Neural progenitor cell (in vitro differentiated cells): ENCODE data around the gene GUCA2B. TPM values are rescaled to one million over a fixed set of nuclear protein-coding genes. Genes with fewer than 3 reads are reported as not detected.

Source experiments
- DNase-seq: peaks from one replicate; pipeline ENCODE4 v3.0.0-alpha.2; 2016; ENCODE audit warnings: low spot score
- H2AFZ ChIP-seq: fragments of 200-600 bp; sonication (generic); replicated peaks from 2 replicates; pipeline ENCODE4 v1.6.1; 2016; ENCODE audit warnings: antibody characterized with exemption
- H3F3A ChIP-seq: fragments of 200-600 bp; sonication (generic); 2 replicates; pipeline ENCODE4 v1.6.1; 2016; ENCODE audit warnings: antibody characterized with exemption, low read depth
- H3K27ac ChIP-seq: fragments of 200-600 bp; sonication (generic); 2 replicates; pipeline ENCODE4 v1.5.1; 2016; ENCODE audit warnings: mild to moderate bottlenecking
- H3K27me3 ChIP-seq: fragments of 200-600 bp; sonication (generic); 2 replicates; pipeline ENCODE4 v1.6.1; 2016; ENCODE audit warnings: mild to moderate bottlenecking, moderate library complexity
- H3K36me3 ChIP-seq: fragments of 200-600 bp; sonication (generic); 2 replicates; pipeline ENCODE4 v1.5.1; 2016
- H3K4me1 ChIP-seq: fragments of 200-600 bp; sonication (generic); 2 replicates; pipeline ENCODE4 v1.6.1; 2016; ENCODE audit warnings: mixed run types
- H3K4me2 ChIP-seq: fragments of 200-600 bp; sonication (generic); 2 replicates; pipeline ENCODE4 v1.6.1; 2016
- H3K4me3 ChIP-seq: fragments of 200-600 bp; sonication (generic); 2 replicates; pipeline ENCODE4 v1.5.1; 2016
- H3K79me2 ChIP-seq: fragments of 200-600 bp; sonication (generic); 2 replicates; pipeline ENCODE4 v1.6.1; 2016; ENCODE audit warnings: low read depth
- H3K9ac ChIP-seq: fragments of 200-600 bp; sonication (generic); 2 replicates; pipeline ENCODE4 v1.6.1; 2016
- H3K9me3 ChIP-seq: fragments of 200-600 bp; sonication (generic); 2 replicates; pipeline ENCODE4 v1.5.1; 2016; ENCODE audit warnings: low read depth
- H4K20me1 ChIP-seq: fragments of 200-600 bp; sonication (generic); 2 replicates; pipeline ENCODE4 v1.6.1; 2016; ENCODE audit warnings: low read depth
- H3K27ac Mint-ChIP-seq: 3 replicates; pipeline ENCODE4 v1.8.0; 2021; ENCODE audit warnings: mixed read lengths
- H3K27me3 Mint-ChIP-seq: 2 replicates; pipeline ENCODE4 v1.8.0; 2022; ENCODE audit warnings: low read depth, mild to moderate bottlenecking, inconsistent platforms, moderate library complexity, mixed read lengths; ENCODE audit not compliant: insufficient read depth
- H3K36me3 Mint-ChIP-seq: 3 replicates; pipeline ENCODE4 v1.8.0; 2021; ENCODE audit warnings: mixed read lengths
- H3K4me1 Mint-ChIP-seq: 3 replicates; pipeline ENCODE4 v1.8.0; 2021; ENCODE audit warnings: mixed read lengths
- H3K4me3 Mint-ChIP-seq: 3 replicates; pipeline ENCODE4 v1.8.0; 2021; ENCODE audit warnings: mild to moderate bottlenecking, moderate library complexity, mixed read lengths
- H3K9me3 Mint-ChIP-seq: 3 replicates; pipeline ENCODE4 v1.8.0; 2020; ENCODE audit warnings: mixed read lengths
- EZH2 ChIP-seq: fragments of 200-600 bp; sonication (generic); IDR thresholded peaks from 2 replicates; pipeline ENCODE4 v1.6.1; 2017; ENCODE audit warnings: antibody characterized with exemption, mild to moderate bottlenecking, moderate library complexity
- EZH2phosphoT487 ChIP-seq: fragments of 200-600 bp; sonication (generic); IDR thresholded peaks from 2 replicates; pipeline ENCODE4 v1.6.1; 2017; ENCODE audit warnings: antibody characterized with exemption
- total RNA-seq: library from RNA; depleted of rRNA; stranded (reverse); fragments of >200 nt; gene quantifications from 2 replicates; pipeline ENCODE4 v1.2.3, GENCODE V29; 2015; ENCODE audit warnings: low replicate concordance
- TF ChIP-seq, protein P1 (sequence below): fragments of 200-600 bp; sonication (generic); IDR thresholded peaks from 2 replicates; pipeline ENCODE4 v1.5.1; 2017; ENCODE audit warnings: antibody characterized with exemption, mild to moderate bottlenecking

Gene GUCA2B
- total RNA-seq, 1 donor from 2014 or later: not detected

GRCh38 chr1:42135426-42135825, 17.8 kb upstream of the GUCA2B start:
- H3K36me3 ChIP-seq: no peaks in the 10 kb centered on the region
- no peak overlapping the region for H3K27ac Mint-ChIP-seq
- TF ChIP-seq EZH2phosphoT487 (no peak), EZH2 (no peak)
- TF ChIP-seq, protein P1, sequence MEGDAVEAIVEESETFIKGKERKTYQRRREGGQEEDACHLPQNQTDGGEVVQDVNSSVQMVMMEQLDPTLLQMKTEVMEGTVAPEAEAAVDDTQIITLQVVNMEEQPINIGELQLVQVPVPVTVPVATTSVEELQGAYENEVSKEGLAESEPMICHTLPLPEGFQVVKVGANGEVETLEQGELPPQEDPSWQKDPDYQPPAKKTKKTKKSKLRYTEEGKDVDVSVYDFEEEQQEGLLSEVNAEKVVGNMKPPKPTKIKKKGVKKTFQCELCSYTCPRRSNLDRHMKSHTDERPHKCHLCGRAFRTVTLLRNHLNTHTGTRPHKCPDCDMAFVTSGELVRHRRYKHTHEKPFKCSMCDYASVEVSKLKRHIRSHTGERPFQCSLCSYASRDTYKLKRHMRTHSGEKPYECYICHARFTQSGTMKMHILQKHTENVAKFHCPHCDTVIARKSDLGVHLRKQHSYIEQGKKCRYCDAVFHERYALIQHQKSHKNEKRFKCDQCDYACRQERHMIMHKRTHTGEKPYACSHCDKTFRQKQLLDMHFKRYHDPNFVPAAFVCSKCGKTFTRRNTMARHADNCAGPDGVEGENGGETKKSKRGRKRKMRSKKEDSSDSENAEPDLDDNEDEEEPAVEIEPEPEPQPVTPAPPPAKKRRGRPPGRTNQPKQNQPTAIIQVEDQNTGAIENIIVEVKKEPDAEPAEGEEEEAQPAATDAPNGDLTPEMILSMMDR: no peak
- no peaks in the 10 kb centered on the region for H3F3A ChIP-seq
- H3K36me3 Mint-ChIP-seq: no peaks in the 10 kb centered on the region
- no peaks in the 10 kb centered on the region for H3K9me3 ChIP-seq
- H3K79me2 ChIP-seq: no peaks in the 10 kb centered on the region
- H3K27ac ChIP-seq: no peak overlapping the region
- H3K27me3 ChIP-seq: no peaks in the 10 kb centered on the region
- no peak for DNase-seq
- H3K27me3 Mint-ChIP-seq: peaks cover 6% of the 10 kb centered on the region
- no peak overlapping the region for H2AFZ ChIP-seq
- H3K9me3 Mint-ChIP-seq: peaks cover 2% of the 10 kb centered on the region
- no peak overlapping the region for H3K4me3 ChIP-seq
- H3K4me1 Mint-ChIP-seq: peaks cover 25% of the 10 kb centered on the region
- no peak overlapping the region for H3K4me3 Mint-ChIP-seq
- H4K20me1 ChIP-seq: no peaks in the 10 kb centered on the region
- H3K4me1 ChIP-seq: peaks cover 9% of the 10 kb centered on the region
- no peak overlapping the region for H3K9ac ChIP-seq
- no peak overlapping the region for H3K4me2 ChIP-seq

GRCh38 chr1:42136466-42136865, 16.7 kb upstream of the GUCA2B start:
- Histone ChIP-seq H3K9me3 (no peaks in the 10 kb centered on the region), H3K4me1 (peaks cover 9% of the 10 kb centered on the region), H3K9ac (no peak overlapping the region), H3K27me3 (no peaks in the 10 kb centered on the region), H3K27ac (no peak overlapping the region), H2AFZ (no peak overlapping the region), H4K20me1 (no peaks in the 10 kb centered on the region), H3K4me2 (no peak overlapping the region), H3K79me2 (no peaks in the 10 kb centered on the region), H3K4me3 (no peak overlapping the region), H3K36me3 (no peaks in the 10 kb centered on the region), H3F3A (no peaks in the 10 kb centered on the region)
- Mint-ChIP-seq H3K4me1 (peaks cover 25% of the 10 kb centered on the region), H3K9me3 (peaks cover 2% of the 10 kb centered on the region), H3K27ac (no peak overlapping the region), H3K27me3 (peaks cover 6% of the 10 kb centered on the region), H3K4me3 (no peak overlapping the region), H3K36me3 (no peaks in the 10 kb centered on the region)
- no peak for DNase-seq
- TF ChIP-seq EZH2phosphoT487 (no peak), EZH2 (no peak)
- TF ChIP-seq, protein P1: no peak

GRCh38 chr1:42137766-42138165, 15.4 kb upstream of the GUCA2B start:
- H2AFZ ChIP-seq: no peak overlapping the region
- H3K27me3 ChIP-seq: no peaks in the 10 kb centered on the region
- H3K36me3 ChIP-seq: no peaks in the 10 kb centered on the region
- no peaks in the 10 kb centered on the region for H3K79me2 ChIP-seq
- H3K4me3 Mint-ChIP-seq: no peak overlapping the region
- no peak overlapping the region for H3K27ac Mint-ChIP-seq
- H3K9ac ChIP-seq: no peak overlapping the region
- H3K4me1 Mint-ChIP-seq: peaks cover 25% of the 10 kb centered on the region
- H3K9me3 ChIP-seq: no peaks in the 10 kb centered on the region
- H4K20me1 ChIP-seq: no peaks in the 10 kb centered on the region
- H3K4me3 ChIP-seq: no peak overlapping the region
- peaks cover 3% of the 10 kb centered on the region for H3K27me3 Mint-ChIP-seq
- no peak overlapping the region for H3K4me2 ChIP-seq
- peaks cover 9% of the 10 kb centered on the region for H3K4me1 ChIP-seq
- no peaks in the 10 kb centered on the region for H3F3A ChIP-seq
- H3K27ac ChIP-seq: no peak overlapping the region
- H3K9me3 Mint-ChIP-seq: peaks cover 2% of the 10 kb centered on the region
- TF ChIP-seq EZH2phosphoT487 (no peak), EZH2 (no peak)
- TF ChIP-seq, protein P1: no peak
- no peak for DNase-seq
- no peaks in the 10 kb centered on the region for H3K36me3 Mint-ChIP-seq
